CD1c-positive myeloid dendritic cell (primary cell): ENCODE data around the gene TMC1.

Source experiments
- DNase-seq: peaks from one replicate; pipeline ENCODE4 v3.0.0-alpha.2; 2016; ENCODE audit errors: extremely low spot score

Gene TMC1

DNA sequence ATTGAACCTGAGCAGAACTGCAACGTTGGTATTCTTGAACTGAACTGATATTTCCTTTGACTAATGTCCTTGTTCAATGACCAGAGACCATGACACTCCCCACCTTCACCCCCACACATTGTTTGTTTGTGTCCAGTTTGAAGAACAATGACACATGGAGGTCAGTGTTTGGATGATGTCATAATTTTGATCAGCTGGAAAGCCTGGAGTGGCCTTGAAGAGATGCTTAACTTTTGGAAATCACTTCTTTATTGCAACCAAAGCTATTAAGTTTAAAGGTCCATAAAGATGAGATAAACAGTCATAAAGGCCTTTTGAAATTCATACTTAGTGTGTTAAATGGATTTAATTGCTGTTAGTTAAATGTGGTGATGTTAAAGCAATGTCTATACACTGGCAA, 92.7 kb downstream of the TMC1 start:
- DNase-seq = no peak

DNA sequence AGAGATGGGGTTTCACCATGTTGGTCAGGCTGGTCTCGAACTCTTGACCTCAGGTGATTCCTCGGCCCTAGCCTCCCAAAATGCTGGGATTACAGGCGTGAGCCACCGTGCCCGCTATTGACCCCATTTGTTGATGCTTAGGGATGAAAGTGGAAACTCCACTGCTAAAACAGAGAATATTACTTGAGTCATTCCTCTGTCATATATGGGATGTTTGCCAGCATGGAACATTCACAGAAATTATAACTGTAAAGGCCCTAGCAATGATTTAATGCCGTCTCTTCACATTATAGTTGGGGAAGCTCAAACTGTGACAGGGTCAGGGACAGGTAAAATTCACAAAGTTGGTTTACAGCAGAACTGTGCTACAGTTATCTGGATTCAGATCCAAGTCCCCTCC, 94.5 kb downstream of the TMC1 start:
- no peak for DNase-seq

DNA sequence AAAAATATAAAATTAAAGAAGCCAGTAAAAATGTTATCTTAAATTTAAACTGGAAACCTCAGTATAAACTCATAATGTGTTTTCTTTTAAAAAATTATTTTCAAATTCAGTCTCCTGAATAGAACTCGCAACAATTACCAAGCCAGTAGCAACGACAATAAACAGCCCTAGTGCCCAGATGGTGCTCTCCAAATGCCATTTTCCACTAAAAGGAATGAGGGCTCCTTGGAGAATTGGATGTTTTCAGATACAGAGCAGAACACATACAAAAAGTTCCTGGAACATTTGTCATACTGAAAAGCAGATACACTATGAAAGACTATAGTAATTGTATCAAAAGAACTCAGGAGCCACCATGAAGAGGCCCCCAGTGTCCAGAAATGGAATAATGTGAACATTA, 97.4 kb downstream of the TMC1 start:
- no peak for DNase-seq

DNA sequence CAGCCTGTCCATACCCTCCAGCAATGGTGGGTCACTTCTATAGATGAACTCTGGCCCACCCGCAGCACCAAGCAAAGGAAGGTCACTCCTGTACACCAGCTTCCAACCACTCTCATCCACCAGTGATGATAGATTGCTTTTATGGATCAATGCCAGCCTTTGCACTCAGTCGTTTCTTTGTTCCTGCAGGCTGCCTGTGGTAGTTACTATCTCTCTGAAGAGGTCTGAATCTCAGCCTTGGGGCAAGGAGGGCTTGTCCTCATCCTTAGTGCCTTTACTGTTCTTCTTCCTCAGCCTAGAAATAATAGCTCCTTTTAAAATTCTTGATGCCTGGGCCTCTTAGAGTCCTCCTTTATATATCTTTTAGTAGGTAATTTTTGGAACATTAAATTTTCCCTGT, 100.8 kb downstream of the TMC1 start:
- no peak for DNase-seq

- no peak for DNase-seq
Measured at GRCh38 chr9:72623156-72623555, 101.7 kb downstream of the TMC1 start.

DNA sequence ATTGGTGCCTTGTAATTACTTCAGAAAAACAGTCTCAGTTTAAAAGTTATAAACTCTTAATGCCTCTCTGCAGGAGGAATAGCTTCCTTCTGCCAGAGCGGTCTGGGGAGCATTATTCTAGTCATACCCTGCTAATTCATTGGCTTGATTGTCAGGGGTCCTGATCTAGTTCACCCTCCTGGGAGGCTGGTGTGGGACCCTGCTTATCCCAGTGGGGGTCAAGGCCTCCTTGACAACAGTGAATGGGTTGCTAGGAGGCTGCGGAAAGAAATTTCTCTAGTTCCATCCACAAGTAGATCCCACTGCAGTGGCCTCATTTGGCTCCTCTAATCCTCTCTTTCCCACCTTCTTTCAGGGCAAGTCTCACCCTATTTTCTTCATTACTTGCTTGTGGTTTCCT, 105.7 kb downstream of the TMC1 start:
- DNase-seq = no peak

DNA sequence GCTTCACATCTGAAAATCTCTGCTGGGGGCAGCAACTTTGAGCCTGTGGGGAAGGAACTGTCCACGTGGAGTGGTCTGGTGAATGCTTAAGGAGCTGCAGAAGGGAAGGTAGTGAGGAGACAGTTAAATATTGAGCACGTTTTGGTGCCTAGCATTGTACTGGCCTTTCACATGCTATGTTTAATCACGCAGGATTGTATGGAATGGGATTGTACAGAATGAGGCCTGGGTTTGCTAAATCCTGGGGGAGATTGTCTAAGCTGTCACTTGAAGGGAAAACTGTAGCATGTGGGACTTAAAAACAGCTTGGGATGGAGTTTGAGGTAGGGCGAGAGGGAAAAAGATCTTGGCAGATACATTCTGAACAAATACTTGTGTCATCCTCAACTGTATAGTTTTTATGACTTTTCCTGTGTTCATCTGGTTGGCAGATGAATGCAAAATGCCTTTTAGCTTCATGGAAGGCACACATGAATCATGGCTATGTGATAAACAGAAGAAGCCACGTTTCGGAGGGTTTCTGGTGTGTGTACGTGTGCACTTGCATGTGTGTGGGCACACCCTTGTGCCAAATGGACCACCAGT, 106.6 kb downstream of the TMC1 start:
- no peak for DNase-seq

GRCh38 chr9:72633966-72634365, 112.6 kb downstream of the TMC1 start:
- DNase-seq = peak; percentile 93

DNA sequence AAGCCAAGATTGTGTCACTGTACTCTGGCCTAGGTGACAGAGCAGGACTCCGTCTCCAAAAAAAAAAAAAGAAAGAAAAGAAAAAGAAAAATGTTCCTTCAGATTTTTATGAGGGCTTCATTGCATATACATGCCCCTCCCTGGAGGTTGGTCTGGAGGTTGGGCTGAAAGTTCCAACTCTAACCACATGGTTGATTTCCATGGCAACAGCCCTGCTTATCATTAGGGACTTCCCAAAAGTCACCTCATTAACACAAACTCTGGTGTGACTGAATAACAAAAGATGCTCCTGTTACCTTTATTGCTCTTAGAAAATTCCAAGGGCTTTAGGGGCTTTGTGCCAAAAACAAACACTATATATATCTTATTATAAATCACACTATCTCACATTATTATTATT, 113.8 kb downstream of the TMC1 start:
- DNase-seq = peak; percentile 68

DNA sequence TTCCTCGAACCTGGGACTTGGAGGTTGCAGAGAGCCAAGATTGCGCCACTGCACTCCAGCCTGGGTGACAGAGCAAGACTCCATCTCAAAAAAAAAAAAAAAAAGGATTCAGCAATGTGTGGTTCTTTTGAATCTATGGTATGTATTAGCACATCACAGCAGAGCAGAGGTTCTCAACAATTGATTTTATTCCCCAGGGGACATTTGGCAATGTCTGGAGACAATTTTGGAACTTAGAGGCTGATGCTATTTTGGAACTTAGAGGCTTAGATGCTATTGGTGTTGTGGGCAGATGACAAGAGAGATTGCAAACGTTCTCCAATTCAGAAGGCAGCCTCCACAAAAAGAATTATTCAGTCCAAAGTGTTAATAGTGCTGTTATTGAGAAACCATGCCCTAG, 115.2 kb downstream of the TMC1 start:
- no peak for DNase-seq

DNA sequence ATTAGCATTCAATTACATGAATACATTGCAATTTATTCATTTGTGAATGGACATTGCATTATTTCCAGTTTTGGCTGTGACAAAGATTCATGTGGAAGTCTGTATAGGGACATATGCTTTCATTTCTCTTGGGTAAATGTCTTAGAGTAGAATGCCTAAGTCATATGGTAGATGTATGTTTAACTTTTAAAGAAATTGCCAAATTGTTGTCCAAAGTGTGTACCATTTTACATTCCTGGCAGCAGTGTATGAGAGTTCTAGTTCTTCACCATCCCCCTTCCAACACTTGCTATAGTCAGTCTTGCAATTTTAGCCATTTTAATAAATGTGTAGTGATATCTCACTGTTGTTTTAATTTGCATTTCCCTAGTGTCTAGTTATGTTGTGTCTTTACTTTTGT, 122.2 kb downstream of the TMC1 start:
- no peak for DNase-seq

DNA sequence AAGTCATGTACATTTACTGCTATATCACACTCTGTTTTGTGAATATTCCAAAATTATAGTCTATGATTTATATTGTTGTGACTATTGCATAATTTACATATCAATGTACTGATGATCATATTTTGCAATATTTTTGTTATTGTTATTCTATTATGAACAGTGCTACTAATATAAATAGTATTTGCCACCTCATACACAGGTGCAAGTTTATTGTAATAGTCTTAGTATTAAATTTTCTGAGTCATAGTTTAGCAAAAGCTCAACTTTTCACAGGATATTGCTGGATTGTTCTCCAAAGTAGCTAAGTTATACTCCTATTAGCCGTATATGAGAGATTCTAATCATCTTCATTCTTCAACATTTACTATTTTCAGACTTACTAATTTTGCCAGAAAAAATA, 124.7 kb downstream of the TMC1 start:
- DNase-seq = no peak

- DNase-seq = peak; percentile 61
Measured at GRCh38 chr9:72648324-72649126, 127.1 kb downstream of the TMC1 start.

- no peak for DNase-seq
Measured at GRCh38 chr9:72649127-72649442, 127.7 kb downstream of the TMC1 start.

- no peak for DNase-seq
Measured at GRCh38 chr9:72650206-72650605, 128.8 kb downstream of the TMC1 start.

- no peak for DNase-seq
Measured at GRCh38 chr9:72656021-72656420, 134.6 kb downstream of the TMC1 start.

- DNase-seq = no peak
Measured at GRCh38 chr9:72657023-72657422, 135.6 kb downstream of the TMC1 start.

GRCh38 chr9:72658703-72659102, 137.3 kb downstream of the TMC1 start:
- DNase-seq = no peak

- no peak for DNase-seq
Measured at GRCh38 chr9:72661401-72662135, 140.2 kb downstream of the TMC1 start.

DNA sequence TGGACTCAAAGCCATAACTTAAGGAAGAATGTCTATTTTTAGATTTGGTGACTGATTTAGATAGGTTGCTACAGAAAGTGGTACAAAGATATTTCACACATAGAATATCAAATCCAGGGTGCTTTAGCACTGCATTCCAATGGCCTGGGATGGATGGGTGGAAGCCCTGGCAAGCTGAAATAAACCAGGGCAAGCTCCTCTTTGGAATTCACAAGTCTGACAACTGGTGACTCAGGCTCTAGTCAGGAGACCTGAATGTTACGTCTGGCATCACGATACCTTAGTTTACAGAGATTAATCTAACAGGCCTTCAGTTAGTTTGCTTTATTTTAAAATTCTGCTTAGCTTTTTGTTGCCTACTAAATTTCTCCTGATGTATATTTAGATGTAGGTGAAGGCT, 144.0 kb downstream of the TMC1 start:
- DNase-seq = no peak

GRCh38 chr9:72667181-72667580, 145.8 kb downstream of the TMC1 start:
- DNase-seq = no peak

GRCh38 chr9:72674961-72675360, 153.6 kb downstream of the TMC1 start:
- DNase-seq = no peak

- no peak for DNase-seq
Measured at GRCh38 chr9:72675586-72675985, 154.2 kb downstream of the TMC1 start.
